SK-N-SH treated with all-trans-retinoic acid at 6 μM for 48 hours (cell line): ENCODE results near the gene OR2W3.

Experiments
- ATAC-seq: fragments of 200-7000 bp; cut with Tn5 transposase; 3 replicates; pipeline ENCODE4 v1.9.1; 2020; ENCODE audit warnings: mild to moderate bottlenecking, moderate library complexity
- ARNTL ChIP-seq: fragments of 450-650 bp; formaldehyde crosslinking; IDR thresholded peaks from 2 replicates; pipeline ENCODE4 v1.5.0; 2020; ENCODE audit warnings: low read depth, mild to moderate bottlenecking, moderate library complexity, borderline replicate concordance
- BACH2 ChIP-seq: fragments of 250-450 bp; sonication (Bioruptor Pico); IDR thresholded peaks from 2 replicates; pipeline ENCODE4 v1.9.0; 2021; ENCODE audit warnings: mild to moderate bottlenecking, borderline replicate concordance
- CREB5 ChIP-seq: fragments of 250-450 bp; sonication (Bioruptor Pico); IDR thresholded peaks from 2 replicates; pipeline ENCODE4 v1.5.1; 2020; ENCODE audit warnings: low read depth, mild to moderate bottlenecking, moderate library complexity
- CSDC2 ChIP-seq: fragments of 250-450 bp; sonication (Bioruptor Pico); IDR thresholded peaks from 2 replicates; pipeline ENCODE4 v1.5.0; 2020; ENCODE audit warnings: mild to moderate bottlenecking, moderate library complexity
- CSRNP3 ChIP-seq: fragments of 250-450 bp; sonication (Bioruptor Pico); IDR thresholded peaks from 2 replicates; pipeline ENCODE4 v1.5.1; 2021; ENCODE audit warnings: mild to moderate bottlenecking, moderate library complexity
- ESRRG ChIP-seq: fragments of 250-450 bp; sonication (Bioruptor Pico); IDR thresholded peaks from 2 replicates; pipeline ENCODE4 v1.6.1; 2021; ENCODE audit warnings: mild to moderate bottlenecking
- GLIS3 ChIP-seq: fragments of 250-450 bp; sonication (Bioruptor Pico); IDR thresholded peaks from 2 replicates; pipeline ENCODE4 v1.5.0; 2020; ENCODE audit warnings: mild to moderate bottlenecking, moderate library complexity
- ISL1 ChIP-seq: fragments of 250-450 bp; sonication (Bioruptor Pico); IDR thresholded peaks from 2 replicates; pipeline ENCODE4 v2.1.2; 2022; ENCODE audit warnings: mild to moderate bottlenecking, moderate library complexity
- OSR1 ChIP-seq: fragments of 250-450 bp; sonication (Bioruptor Pico); IDR thresholded peaks from 2 replicates; pipeline ENCODE4 v1.8.0; 2022; ENCODE audit warnings: moderate library complexity, mild to moderate bottlenecking, inconsistent platforms
- RARB ChIP-seq: fragments of 250-450 bp; sonication (Bioruptor Pico); IDR thresholded peaks from 2 replicates; pipeline ENCODE4 v1.8.0; 2021; ENCODE audit warnings: mild to moderate bottlenecking, moderate library complexity
- SNAI2 ChIP-seq: fragments of 250-450 bp; sonication (Bioruptor Pico); IDR thresholded peaks from 2 replicates; pipeline ENCODE4 v1.5.0; 2020; ENCODE audit warnings: mild to moderate bottlenecking, moderate library complexity
- TCF4 ChIP-seq: fragments of 250-450 bp; sonication (Bioruptor Pico); IDR thresholded peaks from 2 replicates; pipeline ENCODE4 v1.8.0; 2021; ENCODE audit warnings: mild to moderate bottlenecking, moderate library complexity, borderline replicate concordance
- TOX ChIP-seq: fragments of 250-450 bp; sonication (Bioruptor Pico); IDR thresholded peaks from 2 replicates; pipeline ENCODE4 v1.8.0; 2021; ENCODE audit warnings: mild to moderate bottlenecking, moderate library complexity, borderline replicate concordance
- ZC3H10 ChIP-seq: fragments of 250-450 bp; sonication (Bioruptor Pico); IDR thresholded peaks from 2 replicates; pipeline ENCODE4 v1.5.1; 2021; ENCODE audit warnings: mild to moderate bottlenecking, moderate library complexity
- ZFP3 ChIP-seq: fragments of 250-450 bp; sonication (Bioruptor Pico); IDR thresholded peaks from 2 replicates; pipeline ENCODE4 v1.5.0; 2020; ENCODE audit warnings: mild to moderate bottlenecking, moderate library complexity
- ZFP30 ChIP-seq: fragments of 450-650 bp; formaldehyde crosslinking; IDR thresholded peaks from 2 replicates; pipeline ENCODE4 v1.5.0; 2022; ENCODE audit warnings: mild to moderate bottlenecking, moderate library complexity
- ZNF565 ChIP-seq: fragments of 450-650 bp; formaldehyde crosslinking; conservative IDR thresholded peaks from 2 replicates; pipeline ENCODE4 v1.5.0; 2020; ENCODE audit warnings: low read depth, mild to moderate bottlenecking, moderate library complexity
- ZNF70 ChIP-seq: fragments of 450-650 bp; formaldehyde crosslinking; IDR thresholded peaks from 2 replicates; pipeline ENCODE4 v1.5.0; 2020; ENCODE audit warnings: mild to moderate bottlenecking, moderate library complexity
- ZNF8 ChIP-seq: fragments of 450-650 bp; formaldehyde crosslinking; IDR thresholded peaks from 2 replicates; pipeline ENCODE4 v1.5.0; 2020; ENCODE audit warnings: mild to moderate bottlenecking, moderate library complexity
- TF ChIP-seq, protein P1 (sequence below): fragments of 250-450 bp; sonication (Bioruptor Pico); IDR thresholded peaks from 2 replicates; pipeline ENCODE4 v1.5.0; 2020; ENCODE audit warnings: mild to moderate bottlenecking, moderate library complexity
- TF ChIP-seq, protein P2 (sequence below): fragments of 250-450 bp; sonication (Bioruptor Pico); IDR thresholded peaks from 2 replicates; pipeline ENCODE4 v1.8.0; 2020; ENCODE audit warnings: mild to moderate bottlenecking, moderate library complexity, borderline replicate concordance
- TF ChIP-seq, protein P3 (sequence below): fragments of 250-450 bp; sonication (Bioruptor Pico); IDR thresholded peaks from 2 replicates; pipeline ENCODE4 v1.8.0; 2021; ENCODE audit warnings: low read depth, mild to moderate bottlenecking, moderate library complexity, borderline replicate concordance

Gene OR2W3

GRCh38 chr1:247919952-247920351 is 24.6 kb downstream of the OR2W3 start, which contains the start of gene OR2T8 (continued):
- TF ChIP-seq, protein P1, sequence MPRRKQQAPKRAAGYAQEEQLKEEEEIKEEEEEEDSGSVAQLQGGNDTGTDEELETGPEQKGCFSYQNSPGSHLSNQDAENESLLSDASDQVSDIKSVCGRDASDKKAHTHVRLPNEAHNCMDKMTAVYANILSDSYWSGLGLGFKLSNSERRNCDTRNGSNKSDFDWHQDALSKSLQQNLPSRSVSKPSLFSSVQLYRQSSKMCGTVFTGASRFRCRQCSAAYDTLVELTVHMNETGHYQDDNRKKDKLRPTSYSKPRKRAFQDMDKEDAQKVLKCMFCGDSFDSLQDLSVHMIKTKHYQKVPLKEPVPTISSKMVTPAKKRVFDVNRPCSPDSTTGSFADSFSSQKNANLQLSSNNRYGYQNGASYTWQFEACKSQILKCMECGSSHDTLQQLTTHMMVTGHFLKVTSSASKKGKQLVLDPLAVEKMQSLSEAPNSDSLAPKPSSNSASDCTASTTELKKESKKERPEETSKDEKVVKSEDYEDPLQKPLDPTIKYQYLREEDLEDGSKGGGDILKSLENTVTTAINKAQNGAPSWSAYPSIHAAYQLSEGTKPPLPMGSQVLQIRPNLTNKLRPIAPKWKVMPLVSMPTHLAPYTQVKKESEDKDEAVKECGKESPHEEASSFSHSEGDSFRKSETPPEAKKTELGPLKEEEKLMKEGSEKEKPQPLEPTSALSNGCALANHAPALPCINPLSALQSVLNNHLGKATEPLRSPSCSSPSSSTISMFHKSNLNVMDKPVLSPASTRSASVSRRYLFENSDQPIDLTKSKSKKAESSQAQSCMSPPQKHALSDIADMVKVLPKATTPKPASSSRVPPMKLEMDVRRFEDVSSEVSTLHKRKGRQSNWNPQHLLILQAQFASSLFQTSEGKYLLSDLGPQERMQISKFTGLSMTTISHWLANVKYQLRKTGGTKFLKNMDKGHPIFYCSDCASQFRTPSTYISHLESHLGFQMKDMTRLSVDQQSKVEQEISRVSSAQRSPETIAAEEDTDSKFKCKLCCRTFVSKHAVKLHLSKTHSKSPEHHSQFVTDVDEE (CRISPR knock-in tag): no peak
- TF ChIP-seq, protein P2, sequence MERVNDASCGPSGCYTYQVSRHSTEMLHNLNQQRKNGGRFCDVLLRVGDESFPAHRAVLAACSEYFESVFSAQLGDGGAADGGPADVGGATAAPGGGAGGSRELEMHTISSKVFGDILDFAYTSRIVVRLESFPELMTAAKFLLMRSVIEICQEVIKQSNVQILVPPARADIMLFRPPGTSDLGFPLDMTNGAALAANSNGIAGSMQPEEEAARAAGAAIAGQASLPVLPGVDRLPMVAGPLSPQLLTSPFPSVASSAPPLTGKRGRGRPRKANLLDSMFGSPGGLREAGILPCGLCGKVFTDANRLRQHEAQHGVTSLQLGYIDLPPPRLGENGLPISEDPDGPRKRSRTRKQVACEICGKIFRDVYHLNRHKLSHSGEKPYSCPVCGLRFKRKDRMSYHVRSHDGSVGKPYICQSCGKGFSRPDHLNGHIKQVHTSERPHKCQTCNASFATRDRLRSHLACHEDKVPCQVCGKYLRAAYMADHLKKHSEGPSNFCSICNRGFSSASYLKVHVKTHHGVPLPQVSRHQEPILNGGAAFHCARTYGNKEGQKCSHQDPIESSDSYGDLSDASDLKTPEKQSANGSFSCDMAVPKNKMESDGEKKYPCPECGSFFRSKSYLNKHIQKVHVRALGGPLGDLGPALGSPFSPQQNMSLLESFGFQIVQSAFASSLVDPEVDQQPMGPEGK: no peak
- TF ChIP-seq ZFP3 (CRISPR knock-in tag): no peak
- no peak for TF ChIP-seq ESRRG (CRISPR knock-in tag)
- TF ChIP-seq ZC3H10 (CRISPR knock-in tag): no peak
- no peak for TF ChIP-seq OSR1
- TF ChIP-seq SNAI2 (CRISPR knock-in tag): no peak

- TF ChIP-seq BACH2 (CRISPR knock-in tag): no peak
- TF ChIP-seq ARNTL (CRISPR knock-in tag): no peak
- TF ChIP-seq, protein P2: no peak
- TF ChIP-seq ISL1 (CRISPR knock-in tag): no peak
- no peak for TF ChIP-seq ZNF565
- no peak for TF ChIP-seq GLIS3 (CRISPR knock-in tag)
- no peak for TF ChIP-seq CSRNP3 (CRISPR knock-in tag)
- TF ChIP-seq, protein P3, sequence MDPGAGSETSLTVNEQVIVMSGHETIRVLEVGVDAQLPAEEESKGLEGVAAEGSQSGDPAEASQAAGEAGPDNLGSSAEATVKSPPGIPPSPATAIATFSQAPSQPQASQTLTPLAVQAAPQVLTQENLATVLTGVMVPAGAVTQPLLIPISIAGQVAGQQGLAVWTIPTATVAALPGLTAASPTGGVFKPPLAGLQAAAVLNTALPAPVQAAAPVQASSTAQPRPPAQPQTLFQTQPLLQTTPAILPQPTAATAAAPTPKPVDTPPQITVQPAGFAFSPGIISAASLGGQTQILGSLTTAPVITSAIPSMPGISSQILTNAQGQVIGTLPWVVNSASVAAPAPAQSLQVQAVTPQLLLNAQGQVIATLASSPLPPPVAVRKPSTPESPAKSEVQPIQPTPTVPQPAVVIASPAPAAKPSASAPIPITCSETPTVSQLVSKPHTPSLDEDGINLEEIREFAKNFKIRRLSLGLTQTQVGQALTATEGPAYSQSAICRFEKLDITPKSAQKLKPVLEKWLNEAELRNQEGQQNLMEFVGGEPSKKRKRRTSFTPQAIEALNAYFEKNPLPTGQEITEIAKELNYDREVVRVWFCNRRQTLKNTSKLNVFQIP (CRISPR knock-in tag): no peak
- TF ChIP-seq OSR1: no peak
- no peak for TF ChIP-seq ZNF8
- TF ChIP-seq ZFP30: no peak
- no peak for TF ChIP-seq TCF4
- TF ChIP-seq RARB (CRISPR knock-in tag): no peak
- TF ChIP-seq ZC3H10 (CRISPR knock-in tag): no peak
- no peak for TF ChIP-seq CSDC2 (CRISPR knock-in tag)
- no peak for TF ChIP-seq ZFP3 (CRISPR knock-in tag)
- TF ChIP-seq CREB5 (CRISPR knock-in tag): no peak
- ATAC-seq: no peak
These were observed 28.6 kb downstream of the OR2W3 start for GRCh38 chr1:247923941-247924340.

GRCh38 chr1:247924868-247925267 is 29.5 kb downstream of the OR2W3 start, which contains the start of gene OR2AJ1:
Gene OR2AJ1 (plus strand): TSS chr1:247924889. CDS start chr1:247933769, 8,880 bp downstream.
- no peak for ATAC-seq
- TF ChIP-seq ISL1 (CRISPR knock-in tag) (no peak), ZNF70 (CRISPR knock-in tag) (no peak), ZFP3 (CRISPR knock-in tag) (no peak), ZNF8 (no peak), OSR1 (no peak), SNAI2 (CRISPR knock-in tag) (no peak), CSRNP3 (CRISPR knock-in tag) (no peak), CREB5 (CRISPR knock-in tag) (no peak), CSDC2 (CRISPR knock-in tag) (no peak), ZFP30 (no peak), ESRRG (CRISPR knock-in tag) (no peak), ZNF565 (no peak), GLIS3 (CRISPR knock-in tag) (no peak), ZC3H10 (CRISPR knock-in tag) (no peak), TOX (CRISPR knock-in tag) (no peak)
- TF ChIP-seq, protein P3 (CRISPR knock-in tag): no peak
